CD14-positive monocyte (primary cell): ENCODE results near the gene PRKAB2. TPM values are rescaled to one million over a fixed set of nuclear protein-coding genes. Genes with fewer than 3 reads are reported as not detected.

ENCODE experiments used
- DNase-seq, 3 donors: peaks; one replicate each; pipeline ENCODE4 v3.0.0-alpha.2; 2011 to 2022
- H2AFZ ChIP-seq: 2 replicates; pipeline ENCODE4 v1.6.0; 2012; ENCODE audit warnings: mild to moderate bottlenecking, low read depth, low read length, inconsistent platforms; ENCODE audit not compliant: insufficient read depth, poor library complexity, severe bottlenecking
- H3K27ac ChIP-seq, 2 donors: 1 replicate in 1 of 2; 2 replicates in 1 of 2; pipeline ENCODE4 v1.5.1; 2012 to 2013; ENCODE audit warnings: low read length in 2 of 2, control low read depth in 1 of 2, inconsistent platforms in 1 of 2, low read depth in 1 of 2, mild to moderate bottlenecking in 1 of 2
- H3K27me3 ChIP-seq, 2 donors: one replicate each; pipeline versions ENCODE4 v1.6.0 to v1.6.1; 2011 to 2013; ENCODE audit warnings: low read length in 2 of 2; ENCODE audit not compliant: control insufficient read depth in 2 of 2, insufficient read depth in 2 of 2
- H3K36me3 ChIP-seq, 2 donors: replicated peaks in 1 of 2; 1 replicate in 1 of 2; 2 replicates in 1 of 2; pipeline versions ENCODE4 v1.5.1 to v1.6.1; 2012 to 2013; ENCODE audit warnings: low read length in 2 of 2, control low read depth in 1 of 2, inconsistent platforms in 1 of 2, mild to moderate bottlenecking in 1 of 2; ENCODE audit not compliant: insufficient read depth in 2 of 2, control insufficient read depth in 1 of 2
- H3K4me1 ChIP-seq, 2 donors: 1 replicate in 1 of 2; 2 replicates in 1 of 2; pipeline versions ENCODE4 v1.5.1 to v1.6.1; 2012 to 2013; ENCODE audit warnings: low read length in 2 of 2, control low read depth in 1 of 2, inconsistent platforms in 1 of 2, mild to moderate bottlenecking in 1 of 2, moderate library complexity in 1 of 2; ENCODE audit not compliant: insufficient read depth in 2 of 2, control insufficient read depth in 1 of 2
- H3K4me2 ChIP-seq: replicated peaks from 2 replicates; pipeline ENCODE3; 2012; ENCODE audit warnings: low read length, moderate library complexity, mild to moderate bottlenecking; ENCODE audit not compliant: poor library complexity, severe bottlenecking; ENCODE audit errors: extremely low read depth
- H3K4me3 ChIP-seq, 3 experiments: fragments of 200-600 bp in 1 of 3; sonication (generic) in 1 of 3; replicated peaks in 1 of 3; 1 replicate in 2 of 3; 2 replicates in 1 of 3; pipeline ENCODE4 v1.5.1; 2011 to 2013; ENCODE audit warnings: low read length in 3 of 3, mild to moderate bottlenecking in 3 of 3, control low read depth in 2 of 3, low read depth in 2 of 3, inconsistent platforms in 1 of 3, moderate library complexity in 1 of 3
- H3K79me2 ChIP-seq: 2 replicates; pipeline ENCODE4 v1.6.0; 2012; ENCODE audit warnings: mild to moderate bottlenecking, control low read depth, inconsistent platforms, low read length, moderate library complexity; ENCODE audit not compliant: insufficient read depth
- H3K9ac ChIP-seq: 2 replicates; pipeline ENCODE4 v1.6.0; 2017; ENCODE audit warnings: low read length, mild to moderate bottlenecking; ENCODE audit not compliant: insufficient read depth, poor library complexity, severe bottlenecking
- H3K9me3 ChIP-seq, 2 donors: replicated peaks in 1 of 2; 1 replicate in 1 of 2; 2 replicates in 1 of 2; pipeline versions ENCODE4 v1.5.1 to v1.6.1; 2012 to 2013; ENCODE audit warnings: low read length in 2 of 2, control low read depth in 1 of 2; ENCODE audit not compliant: control insufficient read depth in 1 of 2, insufficient read depth in 1 of 2
- H4K20me1 ChIP-seq: 2 replicates; pipeline ENCODE4 v1.6.0; 2012; ENCODE audit warnings: mild to moderate bottlenecking, low read length, control low read depth, moderate library complexity; ENCODE audit not compliant: insufficient read depth
- H3K27ac Mint-ChIP-seq, 7 donors: one replicate each; pipeline ENCODE4 v1.8.0; 2020; ENCODE audit warnings: mild to moderate bottlenecking in 7 of 7, mixed read lengths in 7 of 7, moderate library complexity in 6 of 7, inconsistent platforms in 2 of 7
- H3K27me3 Mint-ChIP-seq, 3 donors: one replicate each; pipeline ENCODE4 v1.8.0; 2021 to 2022; ENCODE audit warnings: low read depth in 3 of 3, mild to moderate bottlenecking in 3 of 3, mixed read lengths in 3 of 3, moderate library complexity in 3 of 3, inconsistent platforms in 1 of 3
- H3K36me3 Mint-ChIP-seq, 2 donors: one replicate each; pipeline ENCODE4 v1.8.0; 2020; ENCODE audit warnings: mixed read lengths in 2 of 2, inconsistent platforms in 1 of 2, mild to moderate bottlenecking in 1 of 2
- H3K4me1 Mint-ChIP-seq: one replicate; pipeline ENCODE4 v1.8.0; 2020; ENCODE audit warnings: mild to moderate bottlenecking, mixed read lengths
- H3K4me3 Mint-ChIP-seq, 2 donors: one replicate each; pipeline ENCODE4 v1.8.0; 2020; ENCODE audit warnings: mild to moderate bottlenecking in 2 of 2, mixed read lengths in 2 of 2, moderate library complexity in 1 of 2
- H3K9me3 Mint-ChIP-seq, 7 donors: one replicate each; pipeline ENCODE4 v1.8.0; 2020 to 2022; ENCODE audit warnings: mixed read lengths in 7 of 7, mild to moderate bottlenecking in 6 of 7, moderate library complexity in 6 of 7, inconsistent platforms in 2 of 7
- CTCF ChIP-seq: fragments of 200-600 bp; IDR thresholded peaks from one replicate; pipeline ENCODE4 v1.8.0; 2022; ENCODE audit warnings: antibody characterized with exemption, mild to moderate bottlenecking
- WGBS: methylation state at CpG from one replicate; pipeline ENCODE4 v1.1.5; 2013; ENCODE audit warnings: missing lambda C conversion rate; ENCODE audit not compliant: insufficient coverage; 5-methylcytosine and 5-hydroxymethylcytosine counted together
- intact Hi-C, 2 donors: fragments of 100-400 bp; cut with micrococcal nuclease; formaldehyde crosslinking; loops; one replicate each; pipeline versions ENCODE4 v1.15.0 to v1.15.1; 2023
- polyA plus RNA-seq, 3 donors: library from polyadenylated mRNA; depleted of rRNA in 1 of 3; unstranded in 2 of 3; stranded (reverse) in 1 of 3; fragments of 300-500 nt in 2 of 3; fragments of >200 nt in 1 of 3; fragmentation: Illumina TruSeq in 2 of 3; gene quantifications; 1 replicate in 2 of 3; 2 replicates in 1 of 3; pipeline ENCODE4 v1.2.3, GENCODE V29; 2012 to 2021

Gene PRKAB2
- polyA plus RNA-seq, 3 donors = 1.1 to 14.0 (median 1.7) TPM

- no peak for TF ChIP-seq CTCF
- H3K4me3 ChIP-seq = no peak overlapping the region
- H3K4me1 ChIP-seq = peaks cover 19 to 21% of the 10 kb centered on the region in 2 donors
- no peaks in the 10 kb centered on the region for H3K9me3 Mint-ChIP-seq
- no peaks in the 10 kb centered on the region for H3K27me3 ChIP-seq
- no peaks in the 10 kb centered on the region for H4K20me1 ChIP-seq
- H3K9me3 ChIP-seq = no peaks in the 10 kb centered on the region
- peaks cover 0 to 2% (median 0%) of the 10 kb centered on the region in 3 donors for H3K27me3 Mint-ChIP-seq
- 100% methylated on average over 2 of the region's 2 CpGs for WGBS
- no peak overlapping the region for H3K9ac ChIP-seq
- no peak overlapping the region for H3K4me2 ChIP-seq
- H3K27ac Mint-ChIP-seq = no peak overlapping the region
- no peak overlapping the region for H3K27ac ChIP-seq
- H3K4me3 Mint-ChIP-seq = no peak overlapping the region
- no peak overlapping the region for H2AFZ ChIP-seq
- DNase-seq = no peak
- peaks cover 42% of the 10 kb centered on the region for H3K79me2 ChIP-seq
- H3K36me3 Mint-ChIP-seq = peaks cover 31 to 40% of the 10 kb centered on the region in 2 donors
- peaks cover 29 to 40% of the 10 kb centered on the region in 2 donors for H3K36me3 ChIP-seq
- peaks cover 23% of the 10 kb centered on the region for H3K4me1 Mint-ChIP-seq
- intact Hi-C loops = no loop called here
Measured at GRCh38 chr1:147168626-147169058, 3.6 kb downstream of the PRKAB2 start.

- Histone ChIP-seq H3K4me3 (no peak overlapping the region), H3K9me3 (no peaks in the 10 kb centered on the region), H2AFZ (no peak overlapping the region), H3K9ac (no peak overlapping the region), H3K4me2 (no peak overlapping the region), H4K20me1 (no peaks in the 10 kb centered on the region), H3K79me2 (peaks cover 37% of the 10 kb centered on the region), H3K27me3 (no peaks in the 10 kb centered on the region), H3K36me3 (peaks cover 33 to 53% of the 10 kb centered on the region in 2 donors), H3K27ac (no peak overlapping the region), H3K4me1 (peaks cover 13 to 16% of the 10 kb centered on the region in 2 donors)
- no peak overlapping the region for H3K27ac Mint-ChIP-seq
- peaks cover 18% of the 10 kb centered on the region for H3K4me1 Mint-ChIP-seq
- no peak for DNase-seq
- no peak for TF ChIP-seq CTCF
- WGBS = no CpG with 5 or more reads among the region's 1 CpG
- intact Hi-C loops = no loop called here
- H3K9me3 Mint-ChIP-seq = no peaks in the 10 kb centered on the region
- no peak overlapping the region for H3K4me3 Mint-ChIP-seq
- peaks cover 0 to 2% (median 0%) of the 10 kb centered on the region in 3 donors for H3K27me3 Mint-ChIP-seq
- H3K36me3 Mint-ChIP-seq = peaks cover 32 to 45% of the 10 kb centered on the region in 2 donors
Measured at GRCh38 chr1:147167365-147167764, 4.9 kb downstream of the PRKAB2 start.
